ENCODE data around the gene DST.

DNA sequence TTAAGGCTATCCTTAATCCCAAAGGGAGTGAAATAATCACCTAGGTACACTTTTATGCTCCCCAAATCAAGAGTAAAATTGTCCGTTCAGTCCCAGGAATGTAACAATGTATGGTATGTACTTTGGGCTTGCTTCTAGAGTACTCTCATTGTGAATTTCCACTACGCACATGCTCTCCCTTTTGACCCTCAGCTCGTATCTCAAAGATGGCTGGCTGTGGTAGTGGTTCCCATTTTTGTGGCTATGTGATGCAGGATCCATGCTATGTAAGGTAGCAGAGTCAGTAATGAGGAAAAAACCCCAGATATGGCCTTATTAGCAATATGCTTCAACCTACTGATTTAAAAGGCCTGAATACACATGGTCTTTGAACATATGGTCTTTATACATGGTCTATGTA is 133.7 kb downstream of the DST start:
- TF ChIP-seq, protein P1, sequence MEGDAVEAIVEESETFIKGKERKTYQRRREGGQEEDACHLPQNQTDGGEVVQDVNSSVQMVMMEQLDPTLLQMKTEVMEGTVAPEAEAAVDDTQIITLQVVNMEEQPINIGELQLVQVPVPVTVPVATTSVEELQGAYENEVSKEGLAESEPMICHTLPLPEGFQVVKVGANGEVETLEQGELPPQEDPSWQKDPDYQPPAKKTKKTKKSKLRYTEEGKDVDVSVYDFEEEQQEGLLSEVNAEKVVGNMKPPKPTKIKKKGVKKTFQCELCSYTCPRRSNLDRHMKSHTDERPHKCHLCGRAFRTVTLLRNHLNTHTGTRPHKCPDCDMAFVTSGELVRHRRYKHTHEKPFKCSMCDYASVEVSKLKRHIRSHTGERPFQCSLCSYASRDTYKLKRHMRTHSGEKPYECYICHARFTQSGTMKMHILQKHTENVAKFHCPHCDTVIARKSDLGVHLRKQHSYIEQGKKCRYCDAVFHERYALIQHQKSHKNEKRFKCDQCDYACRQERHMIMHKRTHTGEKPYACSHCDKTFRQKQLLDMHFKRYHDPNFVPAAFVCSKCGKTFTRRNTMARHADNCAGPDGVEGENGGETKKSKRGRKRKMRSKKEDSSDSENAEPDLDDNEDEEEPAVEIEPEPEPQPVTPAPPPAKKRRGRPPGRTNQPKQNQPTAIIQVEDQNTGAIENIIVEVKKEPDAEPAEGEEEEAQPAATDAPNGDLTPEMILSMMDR (IDR thresholded peaks at IDR 0.05 in 2 of 3, conservative IDR thresholded peaks at IDR 0.05 in 1 of 3; ENCODE audit: borderline replicate concordance in 1 of 3, insufficient read depth in 1 of 3, low read depth in 2 of 3, low read length in 2 of 3), result no peak
- no peak for TF ChIP-seq EZH2 (IDR thresholded peaks at IDR 0.05)
- TF ChIP-seq, protein P2, sequence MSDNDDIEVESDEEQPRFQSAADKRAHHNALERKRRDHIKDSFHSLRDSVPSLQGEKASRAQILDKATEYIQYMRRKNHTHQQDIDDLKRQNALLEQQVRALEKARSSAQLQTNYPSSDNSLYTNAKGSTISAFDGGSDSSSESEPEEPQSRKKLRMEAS (IDR thresholded peaks at IDR 0.05), result no peak
- no peak for TF ChIP-seq CEBPB (IDR thresholded peaks at IDR 0.05; ENCODE audit: low read depth)
- TF ChIP-seq FOSL1 (IDR thresholded peaks at IDR 0.05; ENCODE audit: low read depth), result no peak
- no peak for TF ChIP-seq POLR2A (IDR thresholded peaks at IDR 0.05; ENCODE audit: borderline replicate concordance, extremely low read depth, insufficient read depth, insufficient read length)
- no peak for TF ChIP-seq POLR2AphosphoS5 (IDR thresholded peaks at IDR 0.05; ENCODE audit: low read depth, low read length)
- TF ChIP-seq EZH2phosphoT487 (IDR thresholded peaks at IDR 0.05; ENCODE audit: borderline replicate concordance), result no peak
- TF ChIP-seq TCF7L2 (IDR thresholded peaks at IDR 0.05; ENCODE audit: borderline replicate concordance, extremely low read depth, insufficient read depth, insufficient read length), result no peak
- TF ChIP-seq, protein P3, sequence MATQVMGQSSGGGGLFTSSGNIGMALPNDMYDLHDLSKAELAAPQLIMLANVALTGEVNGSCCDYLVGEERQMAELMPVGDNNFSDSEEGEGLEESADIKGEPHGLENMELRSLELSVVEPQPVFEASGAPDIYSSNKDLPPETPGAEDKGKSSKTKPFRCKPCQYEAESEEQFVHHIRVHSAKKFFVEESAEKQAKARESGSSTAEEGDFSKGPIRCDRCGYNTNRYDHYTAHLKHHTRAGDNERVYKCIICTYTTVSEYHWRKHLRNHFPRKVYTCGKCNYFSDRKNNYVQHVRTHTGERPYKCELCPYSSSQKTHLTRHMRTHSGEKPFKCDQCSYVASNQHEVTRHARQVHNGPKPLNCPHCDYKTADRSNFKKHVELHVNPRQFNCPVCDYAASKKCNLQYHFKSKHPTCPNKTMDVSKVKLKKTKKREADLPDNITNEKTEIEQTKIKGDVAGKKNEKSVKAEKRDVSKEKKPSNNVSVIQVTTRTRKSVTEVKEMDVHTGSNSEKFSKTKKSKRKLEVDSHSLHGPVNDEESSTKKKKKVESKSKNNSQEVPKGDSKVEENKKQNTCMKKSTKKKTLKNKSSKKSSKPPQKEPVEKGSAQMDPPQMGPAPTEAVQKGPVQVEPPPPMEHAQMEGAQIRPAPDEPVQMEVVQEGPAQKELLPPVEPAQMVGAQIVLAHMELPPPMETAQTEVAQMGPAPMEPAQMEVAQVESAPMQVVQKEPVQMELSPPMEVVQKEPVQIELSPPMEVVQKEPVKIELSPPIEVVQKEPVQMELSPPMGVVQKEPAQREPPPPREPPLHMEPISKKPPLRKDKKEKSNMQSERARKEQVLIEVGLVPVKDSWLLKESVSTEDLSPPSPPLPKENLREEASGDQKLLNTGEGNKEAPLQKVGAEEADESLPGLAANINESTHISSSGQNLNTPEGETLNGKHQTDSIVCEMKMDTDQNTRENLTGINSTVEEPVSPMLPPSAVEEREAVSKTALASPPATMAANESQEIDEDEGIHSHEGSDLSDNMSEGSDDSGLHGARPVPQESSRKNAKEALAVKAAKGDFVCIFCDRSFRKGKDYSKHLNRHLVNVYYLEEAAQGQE (IDR thresholded peaks at IDR 0.05; ENCODE audit: low read depth), result no peak
- TF ChIP-seq CBX3 (IDR thresholded peaks at IDR 0.05; ENCODE audit: low read depth), result no peak
- no peak for TF ChIP-seq SRF (IDR thresholded peaks at IDR 0.05; ENCODE audit: low read depth)
- no peak for TF ChIP-seq RAD21 (IDR thresholded peaks at IDR 0.05; ENCODE audit: low read depth)
- TF ChIP-seq EGR1 (IDR thresholded peaks at IDR 0.05; ENCODE audit: low read depth), result no peak
